HFF-Myc (cell line): ENCODE measurements around the gene CLN6.
"Not testable (repeated sequence)": the region's sequence is repeated elsewhere in the genome, so short reads cannot be mapped to it uniquely, and the experiment has no call there.

Experiments
- DNase-seq: peaks from one replicate; pipeline ENCODE4 v3.0.0-alpha.2; 2011; ENCODE audit warnings: low read depth; ENCODE audit errors: extremely low read depth
- H3K4me3 ChIP-seq: replicated peaks from 2 replicates; pipeline ENCODE4 v1.5.1; 2011; ENCODE audit warnings: low read depth, mild to moderate bottlenecking, control low read depth, low read length
- TF ChIP-seq, protein P1 (sequence below): IDR thresholded peaks from 2 replicates; pipeline ENCODE4 v1.5.1; 2012; ENCODE audit warnings: mild to moderate bottlenecking, low read depth, low read length, control low read depth; ENCODE audit errors: missing control alignments

CLN6 gene

DNA sequence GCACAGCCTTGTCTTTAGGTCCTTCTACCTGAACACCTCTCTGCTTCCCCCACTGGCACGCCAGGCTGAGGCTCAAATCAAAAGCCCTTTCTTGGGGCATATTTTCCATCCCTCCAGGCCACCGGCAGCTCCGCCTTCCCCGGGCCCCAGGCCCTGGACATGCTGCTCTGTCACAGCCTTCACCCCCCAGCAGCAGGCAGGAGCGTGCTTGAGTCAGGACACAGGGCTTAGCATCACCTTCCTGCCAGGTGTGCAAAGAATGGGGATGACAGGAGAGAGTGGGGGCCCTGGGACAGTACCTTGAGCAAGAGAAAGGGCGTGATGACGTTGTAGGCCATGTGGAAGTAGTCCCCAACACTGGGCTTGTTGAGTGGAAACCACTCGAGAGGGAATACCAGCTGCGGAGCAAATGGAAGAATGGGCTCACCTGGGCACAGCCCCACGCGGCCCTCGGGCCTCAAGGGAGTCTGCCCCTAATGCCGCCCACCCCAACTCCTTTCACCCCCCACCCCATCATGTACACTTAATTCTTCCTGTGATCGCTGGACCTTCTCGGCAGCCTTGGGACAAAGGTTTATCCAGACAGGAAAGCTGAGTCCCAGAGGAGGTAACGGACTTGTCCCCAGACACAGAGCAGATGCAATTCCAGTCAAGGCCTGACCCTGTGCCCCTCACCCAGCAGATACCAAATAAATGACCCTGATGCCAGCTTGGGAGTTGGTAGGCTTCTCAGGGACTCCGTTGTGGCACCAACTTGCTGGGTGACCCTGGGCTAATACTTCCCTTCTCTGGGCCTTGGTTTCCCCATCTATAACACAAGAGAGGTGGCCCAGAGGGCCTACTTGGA, 15.3 kb downstream of the CLN6 start:
- TF ChIP-seq, protein P1, sequence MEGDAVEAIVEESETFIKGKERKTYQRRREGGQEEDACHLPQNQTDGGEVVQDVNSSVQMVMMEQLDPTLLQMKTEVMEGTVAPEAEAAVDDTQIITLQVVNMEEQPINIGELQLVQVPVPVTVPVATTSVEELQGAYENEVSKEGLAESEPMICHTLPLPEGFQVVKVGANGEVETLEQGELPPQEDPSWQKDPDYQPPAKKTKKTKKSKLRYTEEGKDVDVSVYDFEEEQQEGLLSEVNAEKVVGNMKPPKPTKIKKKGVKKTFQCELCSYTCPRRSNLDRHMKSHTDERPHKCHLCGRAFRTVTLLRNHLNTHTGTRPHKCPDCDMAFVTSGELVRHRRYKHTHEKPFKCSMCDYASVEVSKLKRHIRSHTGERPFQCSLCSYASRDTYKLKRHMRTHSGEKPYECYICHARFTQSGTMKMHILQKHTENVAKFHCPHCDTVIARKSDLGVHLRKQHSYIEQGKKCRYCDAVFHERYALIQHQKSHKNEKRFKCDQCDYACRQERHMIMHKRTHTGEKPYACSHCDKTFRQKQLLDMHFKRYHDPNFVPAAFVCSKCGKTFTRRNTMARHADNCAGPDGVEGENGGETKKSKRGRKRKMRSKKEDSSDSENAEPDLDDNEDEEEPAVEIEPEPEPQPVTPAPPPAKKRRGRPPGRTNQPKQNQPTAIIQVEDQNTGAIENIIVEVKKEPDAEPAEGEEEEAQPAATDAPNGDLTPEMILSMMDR: no peak
- H3K4me3 ChIP-seq: no peak overlapping the region
- DNase-seq: no peak

DNA sequence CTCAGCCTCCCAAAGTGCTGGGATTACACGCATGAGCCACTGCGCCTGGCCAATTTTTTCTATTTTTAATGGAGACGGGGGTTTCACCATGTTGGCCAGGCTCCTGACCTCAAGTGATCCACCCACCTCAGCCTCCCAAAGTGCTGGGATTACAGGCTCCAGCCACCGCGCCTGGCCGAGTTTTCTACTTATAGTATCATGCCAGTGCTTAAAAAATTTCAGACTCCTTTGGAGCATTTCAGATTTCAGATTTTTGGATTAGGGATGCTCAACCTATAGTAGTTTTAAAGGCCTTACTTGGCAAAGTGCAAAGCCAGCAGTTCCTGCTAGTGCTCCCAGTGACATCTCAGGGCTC, 16.1 kb downstream of the CLN6 start:
- not testable (repeated sequence) for H3K4me3 ChIP-seq, DNase-seq

DNA sequence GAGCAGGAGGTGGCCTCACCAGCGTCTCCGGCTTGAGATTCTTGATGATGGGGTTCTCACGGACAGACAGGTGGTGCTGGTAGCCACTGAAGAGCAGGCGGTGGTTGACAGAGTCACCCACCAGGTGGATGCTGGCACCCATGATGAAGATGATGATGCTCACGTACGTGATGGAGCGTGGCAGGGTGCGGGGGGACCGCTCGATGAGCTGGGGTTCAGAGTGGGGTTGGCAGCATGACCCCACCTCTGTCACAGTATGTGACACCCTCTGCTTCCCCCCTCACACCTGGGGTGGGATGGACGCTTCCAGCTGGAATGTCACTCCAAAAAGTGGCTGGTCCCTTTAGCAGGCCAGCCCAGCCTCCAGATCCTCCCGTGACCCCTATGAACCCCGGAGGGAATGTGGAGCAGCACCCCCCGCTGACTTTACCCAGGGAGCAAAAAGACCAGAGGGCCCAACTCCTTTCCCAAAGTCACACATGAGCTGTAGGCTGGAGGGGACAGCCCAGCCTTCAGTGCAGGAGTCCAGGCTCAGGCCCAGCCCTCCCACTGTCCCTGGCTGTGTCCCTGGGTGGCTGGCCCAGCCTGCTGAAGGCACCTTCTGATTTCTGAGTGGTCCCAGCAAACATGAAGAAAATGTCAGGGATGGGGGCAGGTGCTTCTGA, 17.7 kb downstream of the CLN6 start:
- DNase-seq: no peak
- H3K4me3 ChIP-seq: no peak overlapping the region
- TF ChIP-seq, protein P1: no peak

DNA sequence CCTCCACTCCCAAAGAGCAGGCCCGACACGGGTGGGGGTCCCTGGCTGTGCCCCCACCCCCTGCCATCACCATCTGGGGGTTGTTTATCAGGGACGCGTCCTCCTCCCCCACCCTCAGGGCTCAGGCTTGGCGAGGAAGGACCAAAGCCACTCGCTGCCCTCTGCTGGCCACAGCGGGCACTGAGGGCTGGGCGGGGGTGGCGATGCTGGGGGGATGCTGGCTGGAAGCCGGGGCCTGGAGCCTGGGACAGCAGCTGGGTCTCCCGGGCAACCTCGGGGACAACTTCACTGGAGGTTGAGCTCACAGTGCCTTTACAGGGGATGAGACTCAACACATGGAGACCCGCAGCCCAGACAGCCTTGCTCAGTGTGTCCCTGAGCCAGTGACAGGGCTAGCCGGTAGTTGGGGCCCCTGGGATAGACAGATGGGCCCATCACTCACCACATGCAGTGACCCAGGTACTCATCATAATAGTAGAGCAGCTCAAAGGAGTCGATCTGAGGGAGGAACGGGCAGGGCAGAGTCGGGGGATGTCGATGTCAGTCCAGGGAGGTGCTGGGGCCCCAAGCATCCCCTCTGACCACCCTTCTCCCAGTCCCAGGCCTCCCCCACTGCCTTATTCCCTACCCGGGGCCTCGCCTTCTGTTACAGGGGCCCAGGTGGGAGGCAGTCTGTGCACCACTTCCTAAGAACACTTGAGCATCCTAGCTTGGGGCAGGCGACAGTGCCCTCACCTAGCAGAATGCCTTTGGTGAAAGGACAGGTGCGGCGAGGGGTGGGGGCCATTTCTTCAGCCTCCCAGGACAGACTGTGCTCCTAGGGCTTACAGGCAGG, 18.5 kb downstream of the CLN6 start:
- no peak for DNase-seq
- no peak overlapping the region for H3K4me3 ChIP-seq
- TF ChIP-seq, protein P1: peak; percentile 83

DNA sequence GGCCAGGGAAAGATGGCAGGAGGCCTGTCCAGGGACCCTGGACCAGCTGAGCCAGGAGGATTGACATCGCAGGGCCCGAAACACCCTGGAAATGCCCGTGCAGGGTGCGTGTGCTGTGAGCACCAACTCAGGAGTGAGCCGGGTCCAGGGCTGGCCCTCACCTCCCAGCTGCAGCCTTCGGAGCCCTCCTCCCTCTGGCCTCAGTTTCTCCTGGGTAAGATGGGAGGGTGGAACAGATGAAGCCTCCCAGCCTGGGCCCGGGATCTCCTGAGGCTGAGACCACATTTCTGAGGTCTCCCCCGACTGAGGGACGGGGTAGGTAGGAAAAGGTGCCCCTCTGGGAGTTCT, 19.1 kb downstream of the CLN6 start:
- DNase-seq: no peak
- TF ChIP-seq, protein P1: no peak
- H3K4me3 ChIP-seq: no peak overlapping the region

DNA sequence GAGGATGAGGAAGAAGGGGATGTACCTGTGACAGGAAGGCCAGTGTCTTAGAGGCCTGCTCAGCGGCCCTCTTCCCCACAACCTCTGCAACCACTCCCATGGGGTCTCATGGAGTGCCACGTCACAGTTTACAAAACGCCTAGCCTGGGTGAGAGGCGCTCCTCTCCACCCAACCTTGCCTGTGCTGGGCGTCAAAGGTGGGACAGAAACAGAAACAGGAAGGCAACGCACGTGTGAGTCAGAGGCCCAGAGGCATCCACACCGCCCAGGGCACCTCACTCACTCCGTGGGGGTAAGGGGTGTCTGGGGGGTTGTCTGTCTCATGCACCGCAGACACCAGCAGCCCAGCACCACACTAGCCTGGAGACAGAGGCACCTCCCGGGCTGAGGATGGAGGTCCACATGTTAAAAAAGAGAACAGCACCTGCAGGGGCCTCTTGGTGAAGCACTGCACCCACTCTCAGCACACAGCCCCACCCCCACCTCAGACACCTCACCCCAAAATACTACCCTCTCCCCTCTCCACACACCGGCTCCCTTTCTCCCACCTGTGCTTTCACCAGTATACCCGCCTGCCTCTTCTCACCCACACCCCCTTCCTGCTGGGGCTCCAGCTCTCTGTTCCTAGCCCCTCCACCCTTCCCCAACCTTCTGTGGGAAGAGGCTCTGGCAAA, 19.7 kb downstream of the CLN6 start:
- H3K4me3 ChIP-seq: no peak overlapping the region
- TF ChIP-seq, protein P1: no peak
- DNase-seq: no peak

DNA sequence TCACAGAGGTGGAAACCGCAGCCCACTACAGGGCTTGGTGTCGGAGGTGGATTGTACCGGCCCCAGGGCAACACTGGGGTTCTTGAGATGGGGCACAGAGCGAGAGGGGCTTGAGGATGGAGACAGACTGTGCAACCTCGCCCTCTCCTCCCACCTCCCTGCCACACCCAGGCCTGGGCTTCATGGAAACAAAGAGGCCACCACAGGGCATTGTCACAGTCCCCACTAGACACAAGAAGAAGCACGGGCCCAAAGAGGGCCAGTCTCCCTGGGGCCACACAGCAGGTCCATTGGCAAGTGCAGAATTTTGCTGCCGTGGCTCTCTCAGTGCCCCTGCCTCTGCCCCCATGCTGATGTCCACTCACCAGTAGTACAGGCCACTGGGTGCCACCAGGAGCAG, 20.3 kb downstream of the CLN6 start:
- TF ChIP-seq, protein P1: no peak
- no peak for DNase-seq
- H3K4me3 ChIP-seq: no peak overlapping the region
